HG03571 (cell line): Measurements from ENCODE around the gene CMTR2.
"Not testable (repeated sequence)": the region's sequence is repeated elsewhere in the genome, so short reads cannot be mapped to it uniquely, and the experiment has no call there.

Experiments used
- ATAC-seq: cut with Tn5 transposase; IDR thresholded peaks from one replicate; pipeline ENCODE4 v1.9.1; 2021; ENCODE audit not compliant: unreplicated experiment

Gene CMTR2

GRCh38 chr16:71288890-71289731 lies at the start of gene CMTR2:
Gene CMTR2, minus strand, starts transcription at chr16:71289402. Its CDS starts 3,482 bp downstream, at chr16:71285920.
- peak; percentile 94 for ATAC-seq

- no peak for ATAC-seq
These were observed 49.4 kb upstream of the CMTR2 start for GRCh38 chr16:71338632-71339031.

GRCh38 chr16:71338193-71338592 lies 49.0 kb upstream of the CMTR2 start:
- ATAC-seq, result no peak

- no peak for ATAC-seq
These were observed 48.4 kb upstream of the CMTR2 start for GRCh38 chr16:71337631-71338030.

- no peak for ATAC-seq
These were observed 38.9 kb upstream of the CMTR2 start for GRCh38 chr16:71328151-71328550.

- ATAC-seq, result no peak
These were observed 38.5 kb upstream of the CMTR2 start for GRCh38 chr16:71327720-71328119.

GRCh38 chr16:71319999-71320398 lies 30.8 kb upstream of the CMTR2 start:
- no peak for ATAC-seq

GRCh38 chr16:71315269-71315668 lies 26.1 kb upstream of the CMTR2 start:
- ATAC-seq, result no peak

GRCh38 chr16:71313591-71313990 lies 24.4 kb upstream of the CMTR2 start:
- ATAC-seq, result not testable (repeated sequence)

GRCh38 chr16:71311553-71312158 lies 22.5 kb upstream of the CMTR2 start:
- no peak for ATAC-seq

- no peak for ATAC-seq
These were observed 14.7 kb upstream of the CMTR2 start for GRCh38 chr16:71303938-71304337.

GRCh38 chr16:71297341-71297634 lies 8.1 kb upstream of the CMTR2 start:
- no peak for ATAC-seq

- no peak for ATAC-seq
These were observed 7.6 kb upstream of the CMTR2 start for GRCh38 chr16:71296584-71297340.

- ATAC-seq, result no peak
These were observed 6.7 kb upstream of the CMTR2 start for GRCh38 chr16:71295950-71296349.

GRCh38 chr16:71293919-71294318 lies 4.7 kb upstream of the CMTR2 start:
- ATAC-seq, result no peak

GRCh38 chr16:71292095-71292494 lies 2.9 kb upstream of the CMTR2 start:
- not testable (repeated sequence) for ATAC-seq

- ATAC-seq, result no peak
These were observed 495 bp upstream of the CMTR2 start for GRCh38 chr16:71289732-71290062.

- ATAC-seq, result no peak
These were observed 672 bp downstream of the CMTR2 start for GRCh38 chr16:71288570-71288889.

- ATAC-seq, result no peak
These were observed 1.3 kb downstream of the CMTR2 start for GRCh38 chr16:71287911-71288310.

GRCh38 chr16:71287454-71287853 lies 1.7 kb downstream of the CMTR2 start:
- no peak for ATAC-seq

GRCh38 chr16:71283612-71284011 lies 5.6 kb downstream of the CMTR2 start:
- ATAC-seq, result no peak

- ATAC-seq, result no peak
These were observed 6.3 kb downstream of the CMTR2 start for GRCh38 chr16:71282943-71283342.
